IMR-90 (cell line): Measurements from ENCODE around the gene MTAP. TPM values are rescaled to one million over a fixed set of nuclear protein-coding genes. Genes with fewer than 3 reads are reported as not detected.

Experiments used
- ATAC-seq: fragments of 200-7000 bp; cut with Tn5 transposase; 2 replicates; pipeline ENCODE4 v1.9.1; 2020; ENCODE audit warnings: low read depth, mild to moderate bottlenecking, moderate library complexity
- BruUV-seq: library from RNA; stranded (reverse); fragments of 400-500 nt; replicated peaks from 2 replicates; lab custom pipeline; 2021; lab: Mats Ljungman, UMichigan
- CTCF ChIA-PET: fragments of 300-600 bp; formaldehyde crosslinking; extraction: SDS; loops from one replicate; lab custom pipeline; 2021; ENCODE audit warnings: antibody characterized with exemption; lab: Yijun Ruan, JAX
- POLR2A ChIA-PET: fragments of 300-600 bp; sonication (Branson Sonifier 250); formaldehyde crosslinking; loops from one replicate; lab custom pipeline; 2022; ENCODE audit warnings: antibody characterized with exemption; ENCODE audit not compliant: unreplicated experiment; lab: Charles Lee
- DNase-seq: peaks from one replicate; pipeline ENCODE4 v3.0.0; 2013
- H2AFZ ChIP-seq: replicated peaks from 2 replicates; pipeline ENCODE3; 2013; ENCODE audit warnings: low read length, mild to moderate bottlenecking; ENCODE audit not compliant: poor library complexity
- H2AK5ac ChIP-seq: 2 replicates; pipeline ENCODE4 v1.6.1; 2013; ENCODE audit warnings: low read depth, low read length, inconsistent platforms
- H2AK9ac ChIP-seq: replicated peaks from 2 replicates; pipeline ENCODE3; 2013; ENCODE audit warnings: mild to moderate bottlenecking, low read depth, low read length, moderate library complexity; ENCODE audit not compliant: poor library complexity
- H2BK120ac ChIP-seq: 2 replicates; pipeline ENCODE4 v1.6.1; 2013; ENCODE audit warnings: low read depth, low read length, inconsistent platforms
- H2BK15ac ChIP-seq: 3 replicates; pipeline ENCODE4 v1.6.1; 2013; ENCODE audit warnings: low read depth, low read length, inconsistent platforms
- H2BK20ac ChIP-seq: 2 replicates; pipeline ENCODE4 v1.6.1; 2013; ENCODE audit warnings: low read depth, mild to moderate bottlenecking, inconsistent platforms, low read length, moderate library complexity
- H2BK5ac ChIP-seq: 2 replicates; pipeline ENCODE4 v1.6.1; 2013; ENCODE audit warnings: mild to moderate bottlenecking, low read depth, low read length, inconsistent platforms; ENCODE audit not compliant: poor library complexity, severe bottlenecking
- H3K14ac ChIP-seq: replicated peaks from 2 replicates; pipeline ENCODE4 v1.6.1; 2013; ENCODE audit warnings: low read depth, low read length, inconsistent platforms
- H3K18ac ChIP-seq: 2 replicates; pipeline ENCODE4 v1.6.1; 2013; ENCODE audit warnings: low read depth, low read length, control low read depth
- H3K23ac ChIP-seq: 2 replicates; pipeline ENCODE4 v1.6.1; 2013; ENCODE audit warnings: low read depth, low read length, inconsistent platforms
- H3K27ac ChIP-seq: 2 replicates; pipeline ENCODE4 v1.5.1; 2013; ENCODE audit warnings: mild to moderate bottlenecking, control low read depth, low read length; ENCODE audit not compliant: insufficient read depth
- H3K27me3 ChIP-seq: 2 replicates; pipeline ENCODE4 v1.6.1; 2013; ENCODE audit warnings: low read length; ENCODE audit not compliant: control insufficient read depth, insufficient read depth
- H3K36me3 ChIP-seq: 2 replicates; pipeline ENCODE4 v1.6.1; 2013; ENCODE audit warnings: low read length, mixed read lengths; ENCODE audit not compliant: control insufficient read depth, insufficient read depth
- H3K4ac ChIP-seq: 2 replicates; pipeline ENCODE4 v1.6.1; 2013; ENCODE audit warnings: low read depth, low read length, inconsistent platforms
- H3K4me1 ChIP-seq: 2 replicates; pipeline ENCODE4 v1.6.1; 2013; ENCODE audit warnings: low read length, mixed read lengths; ENCODE audit not compliant: control insufficient read depth, insufficient read depth
- H3K4me2 ChIP-seq: 2 replicates; pipeline ENCODE4 v1.6.1; 2013; ENCODE audit warnings: low read depth, mild to moderate bottlenecking, control low read depth, low read length, moderate library complexity
- H3K4me3 ChIP-seq: 2 replicates; pipeline ENCODE4 v1.5.1; 2013; ENCODE audit warnings: low read depth, mild to moderate bottlenecking, control low read depth, low read length, moderate library complexity; ENCODE audit not compliant: insufficient read depth
- H3K56ac ChIP-seq: 2 replicates; pipeline ENCODE4 v1.6.1; 2013; ENCODE audit warnings: low read length, inconsistent platforms; ENCODE audit not compliant: insufficient read depth; ENCODE audit errors: extremely low read depth
- H3K79me1 ChIP-seq, 2 experiments: 2 replicates each; pipeline ENCODE4 v1.6.1; 2013; ENCODE audit warnings: low read length in 2 of 2, inconsistent platforms in 1 of 2, low read depth in 1 of 2
- H3K9ac ChIP-seq: 2 replicates; pipeline ENCODE4 v1.6.1; 2013; ENCODE audit warnings: low read depth, low read length, control low read depth
- H3K9me1 ChIP-seq: 2 replicates; pipeline ENCODE4 v1.6.1; 2013; ENCODE audit warnings: low read length, inconsistent platforms; ENCODE audit not compliant: insufficient read depth
- H3K9me3 ChIP-seq: 2 replicates; pipeline ENCODE4 v1.6.1; 2013; ENCODE audit warnings: low read length; ENCODE audit not compliant: control insufficient read depth, insufficient read depth
- H4K20me1 ChIP-seq: 2 replicates; pipeline ENCODE4 v1.6.1; 2013; ENCODE audit warnings: low read length, inconsistent platforms; ENCODE audit not compliant: insufficient read depth
- H4K5ac ChIP-seq: 2 replicates; pipeline ENCODE4 v1.6.1; 2013; ENCODE audit warnings: mild to moderate bottlenecking, low read depth, low read length, control low read depth
- H4K8ac ChIP-seq, 2 experiments: 2 replicates each; pipeline ENCODE4 v1.6.1; 2013; ENCODE audit warnings: low read depth in 2 of 2, low read length in 2 of 2, control low read depth in 1 of 2, inconsistent platforms in 1 of 2
- H4K91ac ChIP-seq: 2 replicates; pipeline ENCODE4 v1.6.1; 2013; ENCODE audit warnings: low read depth, low read length, inconsistent platforms; ENCODE audit not compliant: insufficient read depth
- CHD1 ChIP-seq: IDR thresholded peaks from 2 replicates; pipeline ENCODE4 v1.6.1; 2012; ENCODE audit warnings: low read depth, low read length, improper control_type of control experiment
- ELK1 ChIP-seq: fragments of 150-350 bp; IDR thresholded peaks from 2 replicates; pipeline ENCODE4 v1.6.1; 2016; ENCODE audit warnings: low read depth, mild to moderate bottlenecking, low read length, moderate library complexity, borderline replicate concordance
- FOS ChIP-seq: fragments of 150-350 bp; IDR thresholded peaks from 2 replicates; pipeline ENCODE4 v1.6.1; 2016; ENCODE audit warnings: low read depth, low read length
- MAFK ChIP-seq: IDR thresholded peaks from 2 replicates; pipeline ENCODE4 v1.6.1; 2012; ENCODE audit warnings: low read depth, low read length, improper control_type of control experiment
- MAZ ChIP-seq: IDR thresholded peaks from 2 replicates; pipeline ENCODE4 v1.6.1; 2012; ENCODE audit warnings: low read depth, mild to moderate bottlenecking, low read length, improper control_type of control experiment, moderate library complexity, borderline replicate concordance
- MXI1 ChIP-seq: IDR thresholded peaks from 2 replicates; pipeline ENCODE4 v1.6.1; 2012; ENCODE audit warnings: low read depth, mild to moderate bottlenecking, low read length, moderate library complexity, borderline replicate concordance
- NFE2L2 ChIP-seq: fragments of 150-350 bp; IDR thresholded peaks from 2 replicates; pipeline ENCODE4 v1.6.1; 2016; ENCODE audit warnings: low read depth, mild to moderate bottlenecking, low read length
- POLR2A ChIP-seq: IDR thresholded peaks from 2 replicates; pipeline ENCODE4 v1.6.1; 2012; ENCODE audit warnings: mild to moderate bottlenecking, low read depth, low read length
- RFX5 ChIP-seq: IDR thresholded peaks from 2 replicates; pipeline ENCODE4 v1.8.0; 2012; ENCODE audit warnings: low read depth, mild to moderate bottlenecking, low read length, moderate library complexity
- SMC3 ChIP-seq: fragments of 150-350 bp; IDR thresholded peaks from 2 replicates; pipeline ENCODE4 v1.6.1; 2016; ENCODE audit warnings: low read depth, mild to moderate bottlenecking, antibody characterized with exemption, low read length, moderate library complexity
- USF2 ChIP-seq: fragments of 150-350 bp; IDR thresholded peaks from 2 replicates; pipeline ENCODE4 v1.6.1; 2017; ENCODE audit warnings: mild to moderate bottlenecking, antibody characterized with exemption, low read length, low read depth
- dilution Hi-C: fragments of 300-500 bp; cut with HindIII; formaldehyde crosslinking; loops from one replicate; pipeline ENCODE4 v1.14.3; 2018; ENCODE audit warnings: low sequenced_read_pairs; ENCODE audit not compliant: unreplicated experiment
- in situ Hi-C: fragments of 300-500 bp; cut with MboI; formaldehyde crosslinking; loops from 3 replicates; pipeline ENCODE4 v1.14.3; 2019; ENCODE audit warnings: low sequenced_read_pairs, inconsistent platforms, mixed read lengths
- intact Hi-C: fragments of 100-400 bp; cut with micrococcal nuclease; formaldehyde crosslinking; loops from 2 replicates; pipeline ENCODE4 v1.10.0; 2022
- polyA plus RNA-seq, 3 experiments: library from polyadenylated mRNA; depleted of rRNA; stranded (reverse); fragments of >200 nt; gene quantifications; 2 replicates each; pipeline ENCODE4 v1.2.3, GENCODE V29; 2012; ENCODE audit warnings: low replicate concordance in 1 of 3
- total RNA-seq: library from RNA; depleted of rRNA; stranded (reverse); fragments of >200 nt; gene quantifications from 2 replicates; pipeline ENCODE4 v1.2.3, GENCODE V29; 2012

The MTAP gene
- total and polyA plus RNA-seq, 2 of the 4 experiments (the other 2 are of a cell fraction) = 15.7 to 50.9 TPM

GRCh38 chr9:21933281-21933680 lies 130.8 kb downstream of the MTAP start:
- Histone ChIP-seq H3K9me1 (no peaks in the 10 kb centered on the region), H2BK15ac (no peak overlapping the region), H3K9ac (no peak overlapping the region), H3K18ac (no peak overlapping the region), H2AK9ac (no peak overlapping the region), H4K91ac (no peak overlapping the region), H3K14ac (no peak overlapping the region), H2BK20ac (no peak overlapping the region), H2BK120ac (no peak overlapping the region), H2AK5ac (no peak overlapping the region), H2AFZ (no peak overlapping the region), H3K36me3 (no peaks in the 10 kb centered on the region), H3K27ac (no peak overlapping the region), H4K8ac (no peak overlapping the region), H3K9me3 (no peaks in the 10 kb centered on the region), H3K4me3 (no peak overlapping the region), H4K20me1 (no peaks in the 10 kb centered on the region), H3K56ac (no peak overlapping the region), H3K23ac (no peak overlapping the region), H3K79me1 (no peaks in the 10 kb centered on the region), H3K4me1 (no peaks in the 10 kb centered on the region), H3K27me3 (no peaks in the 10 kb centered on the region), H3K4me2 (no peak overlapping the region), H2BK5ac (no peak overlapping the region), H4K5ac (no peak overlapping the region), H3K4ac (no peak overlapping the region)
- dilution Hi-C loops (no loop called here), in situ Hi-C loops (no loop called here), intact Hi-C loops (loop anchor here (1.0 to 5.0 kb wide), 2 partner anchors 40 to 51 kb away; no protein-coding TSS in a partner anchor)
- no TSS peak for BruUV-seq
- ATAC-seq = no peak
- POLR2A ChIA-PET = no interaction called here
- CTCF ChIA-PET = interaction anchor here (0.7 to 1.5 kb wide), 2 partner anchors 184 to 306 kb away, joined by 3 to 4 read pairs; no protein-coding TSS in a partner anchor
- no peak for DNase-seq
- TF ChIP-seq ELK1 = no peak
- no peak for TF ChIP-seq SMC3
- no peak for TF ChIP-seq POLR2A
- no peak for TF ChIP-seq USF2
- TF ChIP-seq MXI1 = no peak
- TF ChIP-seq FOS = no peak
- no peak for TF ChIP-seq NFE2L2
- no peak for TF ChIP-seq MAFK
- TF ChIP-seq MAZ = no peak
- no peak for TF ChIP-seq CHD1
- no peak for TF ChIP-seq RFX5
